Measurements from ENCODE around the gene GRIA4. TPM values are rescaled to one million over a fixed set of nuclear protein-coding genes. Genes with fewer than 3 reads are reported as not detected.

Gene GRIA4
- total and polyA plus RNA-seq, 7 donors: 0.23 to 6.6 (median 1.9) TPM

DNA sequence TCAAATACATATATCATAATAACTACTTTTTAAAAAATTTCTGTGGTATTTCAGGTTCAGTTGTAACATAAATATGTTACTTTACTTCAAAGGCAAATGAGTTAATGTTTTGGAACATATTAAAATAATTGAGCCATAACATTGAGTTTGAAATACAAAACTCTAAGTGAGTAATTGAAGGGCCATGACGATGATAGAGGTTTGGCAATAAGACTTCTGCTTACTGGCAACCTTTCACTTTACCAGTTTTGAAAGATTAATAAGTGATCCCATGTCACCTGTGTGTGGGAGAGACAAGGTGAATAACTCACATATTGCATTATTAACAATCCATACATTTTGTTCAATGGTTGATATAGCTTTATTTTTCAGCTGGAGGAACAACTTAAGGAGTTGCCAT lies 144.4 kb downstream of the GRIA4 start:
- Histone ChIP-seq H3K4me3 (no peak overlapping the region), H3K36me3 (no peaks in the 10 kb centered on the region), H3K27me3 (no peaks in the 10 kb centered on the region), H3K27ac (no peak overlapping the region), H3K9me3 (no peaks in the 10 kb centered on the region), H3K4me1 (no peaks in the 10 kb centered on the region)
- no peak for TF ChIP-seq POLR2A (IDR thresholded peaks at IDR 0.05)
- no peak for TF ChIP-seq POLR2AphosphoS5 (IDR thresholded peaks at IDR 0.05)
- TF ChIP-seq, protein P1, sequence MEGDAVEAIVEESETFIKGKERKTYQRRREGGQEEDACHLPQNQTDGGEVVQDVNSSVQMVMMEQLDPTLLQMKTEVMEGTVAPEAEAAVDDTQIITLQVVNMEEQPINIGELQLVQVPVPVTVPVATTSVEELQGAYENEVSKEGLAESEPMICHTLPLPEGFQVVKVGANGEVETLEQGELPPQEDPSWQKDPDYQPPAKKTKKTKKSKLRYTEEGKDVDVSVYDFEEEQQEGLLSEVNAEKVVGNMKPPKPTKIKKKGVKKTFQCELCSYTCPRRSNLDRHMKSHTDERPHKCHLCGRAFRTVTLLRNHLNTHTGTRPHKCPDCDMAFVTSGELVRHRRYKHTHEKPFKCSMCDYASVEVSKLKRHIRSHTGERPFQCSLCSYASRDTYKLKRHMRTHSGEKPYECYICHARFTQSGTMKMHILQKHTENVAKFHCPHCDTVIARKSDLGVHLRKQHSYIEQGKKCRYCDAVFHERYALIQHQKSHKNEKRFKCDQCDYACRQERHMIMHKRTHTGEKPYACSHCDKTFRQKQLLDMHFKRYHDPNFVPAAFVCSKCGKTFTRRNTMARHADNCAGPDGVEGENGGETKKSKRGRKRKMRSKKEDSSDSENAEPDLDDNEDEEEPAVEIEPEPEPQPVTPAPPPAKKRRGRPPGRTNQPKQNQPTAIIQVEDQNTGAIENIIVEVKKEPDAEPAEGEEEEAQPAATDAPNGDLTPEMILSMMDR (IDR thresholded peaks at IDR 0.05): no peak
- intact Hi-C loops (cut with DNase I): no loop called here
- 79 to 89% methylated on average over 1 of the region's 1 CpG for WGBS, 2 donors
- no peak for DNase-seq

DNA sequence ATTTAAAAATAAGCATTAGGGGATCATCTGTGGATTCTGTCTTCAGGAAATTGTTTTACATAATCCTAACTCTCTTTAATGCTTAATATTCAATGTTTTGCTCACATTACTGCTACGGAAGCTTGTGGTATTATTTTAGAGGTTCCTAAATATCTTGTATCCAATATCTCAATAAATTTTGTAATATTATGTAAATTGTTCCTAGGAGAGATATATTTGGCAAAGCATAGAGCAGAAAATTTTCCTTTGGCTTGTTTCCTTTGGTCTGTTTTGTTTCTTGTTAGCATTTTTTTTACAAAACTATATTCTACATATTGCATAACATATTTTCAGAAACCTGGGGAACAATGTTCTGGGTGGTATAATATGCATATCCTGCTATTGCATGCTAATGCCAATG lies 144.8 kb downstream of the GRIA4 start:
- intact Hi-C loops (cut with DNase I): no loop called here
- Histone ChIP-seq H3K9me3 (no peaks in the 10 kb centered on the region), H3K36me3 (no peaks in the 10 kb centered on the region), H3K4me3 (no peak overlapping the region), H3K27ac (no peak overlapping the region), H3K27me3 (no peaks in the 10 kb centered on the region), H3K4me1 (no peaks in the 10 kb centered on the region)
- TF ChIP-seq EP300 (IDR thresholded peaks at IDR 0.05) (no peak), POLR2AphosphoS5 (IDR thresholded peaks at IDR 0.05) (no peak), POLR2A (IDR thresholded peaks at IDR 0.05) (no peak)
- TF ChIP-seq, protein P1 (IDR thresholded peaks at IDR 0.05): no peak
- 90 to 93% methylated on average over 1 of the region's 1 CpG for whole genome bisulfite sequencing, 2 donors
- no peak for DNase-seq

DNA sequence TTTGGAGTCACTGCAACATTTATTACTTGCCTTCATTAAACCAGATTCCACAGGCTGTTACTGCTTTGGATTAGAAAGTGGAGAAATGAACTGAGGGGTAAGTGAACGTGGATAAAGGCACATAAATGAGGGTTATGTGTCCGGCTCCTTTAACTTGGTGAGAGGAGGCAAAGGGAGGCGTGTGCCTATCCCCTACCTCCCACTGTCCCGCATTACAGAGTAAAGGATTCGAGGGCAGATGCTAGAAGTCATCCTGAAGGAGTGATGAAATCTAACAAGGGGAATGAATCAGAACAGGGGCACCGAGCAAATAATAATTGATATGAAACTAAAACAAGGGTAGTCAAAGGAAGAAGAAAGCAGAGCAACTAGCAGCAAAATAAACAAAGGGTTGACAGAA lies 147.2 kb downstream of the GRIA4 start:
- Histone ChIP-seq H3K27ac (no peak overlapping the region), H3K9me3 (no peaks in the 10 kb centered on the region), H3K4me3 (no peak overlapping the region), H3K4me1 (no peaks in the 10 kb centered on the region), H3K27me3 (no peaks in the 10 kb centered on the region), H3K36me3 (no peaks in the 10 kb centered on the region)
- WGBS, 2 donors: 73 to 78% methylated on average over 6 of the region's 6 CpGs
- no peak for TF ChIP-seq EP300 (IDR thresholded peaks at IDR 0.05)
- TF ChIP-seq POLR2A (IDR thresholded peaks at IDR 0.05): no peak
- TF ChIP-seq, protein P1 (IDR thresholded peaks at IDR 0.05): no peak
- DNase-seq: no peak
- intact Hi-C loops (cut with DNase I): no loop called here

DNA sequence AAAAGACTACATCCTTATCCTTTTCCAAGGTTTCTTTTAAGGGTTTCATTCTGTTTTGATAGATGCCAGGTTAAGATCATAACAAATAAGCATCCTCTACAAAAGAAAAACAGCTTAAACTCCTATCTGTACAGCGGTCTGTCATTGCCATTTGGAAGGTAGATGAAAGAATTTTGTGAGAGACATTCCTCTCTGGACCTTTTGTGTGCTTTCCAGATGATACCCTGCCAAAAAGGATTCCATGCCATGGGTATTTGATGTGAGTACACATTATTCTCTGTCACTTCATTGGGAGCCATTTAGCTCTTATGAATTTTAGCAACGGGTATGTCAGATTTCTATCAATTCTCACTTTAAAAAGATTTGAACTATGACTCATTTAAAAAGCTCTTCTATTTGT lies 153.7 kb downstream of the GRIA4 start:
- H3K4me1 ChIP-seq: no peaks in the 10 kb centered on the region
- no peak overlapping the region for H3K4me3 ChIP-seq
- H3K9me3 ChIP-seq: no peaks in the 10 kb centered on the region
- 87 to 91% methylated on average over 2 of the region's 2 CpGs for WGBS, 2 donors
- no peaks in the 10 kb centered on the region for H3K27me3 ChIP-seq
- H3K36me3 ChIP-seq: no peaks in the 10 kb centered on the region
- H3K27ac ChIP-seq: no peak overlapping the region
- TF ChIP-seq, protein P1 (IDR thresholded peaks at IDR 0.05): no peak
- DNase-seq: no peak
- intact Hi-C loops (cut with DNase I): no loop called here

DNA sequence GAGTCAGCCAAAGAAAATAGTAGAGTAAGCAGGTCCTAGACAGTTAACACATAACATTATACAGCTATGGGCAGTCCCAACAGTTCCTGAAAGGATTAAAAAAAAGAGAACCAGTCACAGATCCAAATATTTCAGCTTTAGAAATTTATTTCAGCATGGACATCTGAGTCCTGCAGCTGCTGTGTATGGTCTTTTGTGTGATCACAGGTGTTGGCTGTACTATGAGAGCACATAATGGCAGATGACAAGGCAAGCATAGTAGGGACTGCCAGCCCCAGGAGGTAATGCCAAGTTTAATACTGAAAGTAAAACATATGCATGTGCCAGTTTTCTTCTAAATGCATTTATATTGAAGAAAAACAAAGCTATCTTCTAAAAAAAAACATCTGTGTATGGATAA lies 158.1 kb downstream of the GRIA4 start:
- no peaks in the 10 kb centered on the region for H3K4me1 ChIP-seq
- no peak overlapping the region for H3K27ac ChIP-seq
- no peak for DNase-seq
- H3K9me3 ChIP-seq: no peaks in the 10 kb centered on the region
- TF ChIP-seq POLR2A (IDR thresholded peaks at IDR 0.05) (no peak), POLR2AphosphoS5 (IDR thresholded peaks at IDR 0.05) (no peak), EP300 (IDR thresholded peaks at IDR 0.05) (no peak)
- TF ChIP-seq, protein P1 (IDR thresholded peaks at IDR 0.05): no peak
- H3K27me3 ChIP-seq: no peaks in the 10 kb centered on the region
- H3K36me3 ChIP-seq: no peaks in the 10 kb centered on the region
- no peak overlapping the region for H3K4me3 ChIP-seq
- intact Hi-C loops (cut with DNase I): no loop called here

Measured in sigmoid colon (tissue), 7 donors.